HepG2 (cell line): ENCODE measurements around the gene SMTNL2. TPM values are rescaled to one million over a fixed set of nuclear protein-coding genes. Genes with fewer than 3 reads are reported as not detected.

ENCODE experiments used
- ATAC-seq: fragments of 200-7000 bp; cut with Tn5 transposase; 3 replicates; pipeline ENCODE4 v1.9.1; 2020; ENCODE audit warnings: mild to moderate bottlenecking, moderate library complexity
- BruUV-seq: library from RNA; stranded (reverse); fragments of 400-500 nt; replicated peaks from 2 replicates; lab custom pipeline; 2021; lab: Mats Ljungman, UMichigan
- CTCF ChIA-PET: fragments of 300-600 bp; formaldehyde crosslinking; extraction: SDS; loops from one replicate; lab custom pipeline; 2021; ENCODE audit warnings: low total read pairs, inconsistent platforms, low intra/inter-chr PET ratio; lab: Yijun Ruan, JAX
- POLR2A ChIA-PET: fragments of 350-600 bp; sonication (Branson Sonifier 250); formaldehyde crosslinking; loops from one replicate; lab custom pipeline; 2020; ENCODE audit warnings: antibody characterized with exemption, inconsistent platforms; lab: Yijun Ruan, JAX
- DNase-seq: peaks from one replicate; pipeline ENCODE4 v3.0.0-alpha.2; 2015; ENCODE audit warnings: low spot score
- FAIRE-seq: peaks from 3 replicates; lab custom pipeline; 2011; peaks lifted over from hg19 to GRCh38; lab: Jason Lieb, UNC
- H2AFZ ChIP-seq: one replicate; pipeline ENCODE4 v1.6.1; 2011; ENCODE audit warnings: low read length, inconsistent platforms
- H3K27ac ChIP-seq: fragments of 300-600 bp; 3 replicates; pipeline ENCODE4 v1.8.0; 2011; ENCODE audit warnings: mixed run types, mild to moderate bottlenecking, mixed read lengths, low read length, inconsistent platforms; ENCODE audit not compliant: insufficient read depth; ENCODE audit errors: extremely low read length
- H3K27me3 ChIP-seq, 2 experiments: fragments of 200-600 bp in 1 of 2; 2 replicates in 1 of 2; 3 replicates in 1 of 2; pipeline versions ENCODE4 v1.6.0 to v1.8.0; 2011; ENCODE audit warnings: low read length in 2 of 2, mild to moderate bottlenecking in 2 of 2, moderate library complexity in 2 of 2, inconsistent platforms in 1 of 2; ENCODE audit not compliant: insufficient read depth in 2 of 2, control insufficient read depth in 1 of 2
- H3K36me3 ChIP-seq, 2 experiments: fragments of 200-600 bp in 1 of 2; replicated peaks in 1 of 2; 2 replicates in 1 of 2; 3 replicates in 1 of 2; pipeline versions ENCODE4 v1.5.1 to v1.8.0; 2011; ENCODE audit warnings: low read length in 2 of 2, inconsistent platforms in 1 of 2; ENCODE audit not compliant: insufficient read depth in 2 of 2, control insufficient read depth in 1 of 2
- H3K4me1 ChIP-seq: 2 replicates; pipeline ENCODE4 v1.5.1; 2012; ENCODE audit warnings: low read length, inconsistent platforms; ENCODE audit not compliant: insufficient read depth
- H3K4me2 ChIP-seq: 2 replicates; pipeline ENCODE4 v1.6.0; 2011; ENCODE audit warnings: low read depth, low read length, inconsistent platforms
- H3K4me3 ChIP-seq, 3 experiments: fragments of 200-600 bp in 1 of 3; sonication (generic), shearing (Covaris generic) in 1 of 3; replicated peaks in 1 of 3; 2 replicates each; pipeline ENCODE4 v1.5.1; 2011 to 2016; ENCODE audit warnings: low read length in 3 of 3, inconsistent platforms in 2 of 3, low read depth in 2 of 3, mild to moderate bottlenecking in 2 of 3, control low read depth in 1 of 3, mixed read lengths in 1 of 3; ENCODE audit not compliant: insufficient read depth in 1 of 3
- H3K79me2 ChIP-seq: one replicate; pipeline ENCODE4 v1.6.1; 2011; ENCODE audit warnings: low read length, inconsistent platforms; ENCODE audit not compliant: insufficient read depth
- H3K9ac ChIP-seq: 2 replicates; pipeline ENCODE4 v1.6.0; 2011; ENCODE audit warnings: mild to moderate bottlenecking, low read depth, low read length, inconsistent platforms; ENCODE audit not compliant: insufficient read depth
- H3K9me3 ChIP-seq: 2 replicates; pipeline ENCODE4 v1.5.1; 2012; ENCODE audit warnings: mild to moderate bottlenecking, low read length
- H4K20me1 ChIP-seq: 2 replicates; pipeline ENCODE4 v1.6.0; 2011; ENCODE audit warnings: inconsistent platforms, mild to moderate bottlenecking, low read length, moderate library complexity; ENCODE audit not compliant: insufficient read depth
- AGO2 ChIP-seq: fragments of 200-400 bp; formaldehyde crosslinking; optimal IDR thresholded peaks from 2 replicates; pipeline ENCODE3; 2017; ENCODE audit warnings: mild to moderate bottlenecking, low read depth, low read length, moderate library complexity
- CHCHD3 ChIP-seq: sonication (generic); formaldehyde crosslinking; IDR thresholded peaks from 2 replicates; pipeline ENCODE4 v1.8.0; 2022; ENCODE audit warnings: mild to moderate bottlenecking, missing genetic modification reagents, moderate library complexity
- RAD21 ChIP-seq: fragments of 450-650 bp; formaldehyde crosslinking; IDR thresholded peaks from 2 replicates; pipeline ENCODE4 v1.5.0; 2020; ENCODE audit warnings: mild to moderate bottlenecking
- RBFOX2 ChIP-seq: fragments of 200-400 bp; formaldehyde crosslinking; IDR thresholded peaks from 2 replicates; pipeline ENCODE4 v1.6.1; 2017; ENCODE audit warnings: low read depth, mild to moderate bottlenecking, low read length
- SIX4 ChIP-seq: sonication (generic); formaldehyde crosslinking; IDR thresholded peaks from 2 replicates; pipeline ENCODE4 v1.4.0; 2020; ENCODE audit warnings: missing genetic modification reagents
- ZFAT ChIP-seq: sonication (generic); formaldehyde crosslinking; conservative IDR thresholded peaks from 2 replicates; pipeline ENCODE4 v1.8.1; 2023; ENCODE audit warnings: missing genetic modification reagents, inconsistent platforms
- ZNF225 ChIP-seq: sonication (generic); formaldehyde crosslinking; IDR thresholded peaks from 2 replicates; pipeline ENCODE4 v1.4.0; 2020; ENCODE audit warnings: mild to moderate bottlenecking, missing genetic modification reagents
- ZNF772 ChIP-seq: sonication (generic); formaldehyde crosslinking; IDR thresholded peaks from 2 replicates; pipeline ENCODE4 v1.5.0; 2020; ENCODE audit warnings: mild to moderate bottlenecking, missing genetic modification reagents
- ZSCAN22 ChIP-seq: sonication (generic); formaldehyde crosslinking; IDR thresholded peaks from 2 replicates; pipeline ENCODE4 v1.4.0; 2020; ENCODE audit warnings: mild to moderate bottlenecking, missing genetic modification reagents
- WGBS: methylation state at CpG from one replicate; pipeline ENCODE4 v1.1.6; 2017; ENCODE audit warnings: low lambda C conversion rate; 5-methylcytosine and 5-hydroxymethylcytosine counted together
- in situ Hi-C: cut with HindIII; loops from 2 replicates; pipeline ENCODE4 v1.10.0; 2017; ENCODE audit warnings: low pct_unique_long_range_greater_than_20kb; ENCODE audit not compliant: extremely low pct_ligation_motif_present
- intact Hi-C: fragments of 100-400 bp; cut with micrococcal nuclease; formaldehyde crosslinking; loops from one replicate; pipeline ENCODE4 v1.10.0; 2022; ENCODE audit not compliant: unreplicated experiment
- polyA plus RNA-seq, 8 experiments: library from polyadenylated mRNA; depleted of rRNA in 3 of 8; stranded (reverse) in 7 of 8; unstranded in 1 of 8; fragments of >200 nt; fragmentation: Illumina TruSeq in 4 of 8; extraction: Trizol in 4 of 8; gene quantifications; 2 replicates each; pipeline versions ENCODE4 v1.2.1 to v1.2.3, GENCODE V29; 2011 to 2016; ENCODE audit warnings: low read depth in 4 of 8, missing spikeins in 1 of 8, mixed read lengths in 1 of 8; ENCODE audit not compliant: insufficient read depth in 1 of 8
- total RNA-seq, 5 experiments: library from RNA; depleted of rRNA; stranded (reverse); fragments of >200 nt; fragmentation: Illumina TruSeq; extraction: Trizol; gene quantifications; 2 replicates each; pipeline ENCODE4 v1.2.3, GENCODE V29; 2016; ENCODE audit warnings: low read depth in 1 of 5
- TF ChIP-seq, protein P1 (sequence below): sonication (generic); formaldehyde crosslinking; IDR thresholded peaks from 2 replicates; pipeline ENCODE4 v1.4.0; 2020; ENCODE audit warnings: missing genetic modification reagents, mild to moderate bottlenecking, borderline replicate concordance
- TF ChIP-seq, protein P2 (sequence below): IDR thresholded peaks from 2 replicates; pipeline ENCODE4 v1.6.1; 2016

Gene SMTNL2
- total and polyA plus RNA-seq, 2 of the 13 experiments (the other 11 are each of a cell fraction or from before 2014, with no cell fraction given), result 0.41 to 5.1 TPM

DNA sequence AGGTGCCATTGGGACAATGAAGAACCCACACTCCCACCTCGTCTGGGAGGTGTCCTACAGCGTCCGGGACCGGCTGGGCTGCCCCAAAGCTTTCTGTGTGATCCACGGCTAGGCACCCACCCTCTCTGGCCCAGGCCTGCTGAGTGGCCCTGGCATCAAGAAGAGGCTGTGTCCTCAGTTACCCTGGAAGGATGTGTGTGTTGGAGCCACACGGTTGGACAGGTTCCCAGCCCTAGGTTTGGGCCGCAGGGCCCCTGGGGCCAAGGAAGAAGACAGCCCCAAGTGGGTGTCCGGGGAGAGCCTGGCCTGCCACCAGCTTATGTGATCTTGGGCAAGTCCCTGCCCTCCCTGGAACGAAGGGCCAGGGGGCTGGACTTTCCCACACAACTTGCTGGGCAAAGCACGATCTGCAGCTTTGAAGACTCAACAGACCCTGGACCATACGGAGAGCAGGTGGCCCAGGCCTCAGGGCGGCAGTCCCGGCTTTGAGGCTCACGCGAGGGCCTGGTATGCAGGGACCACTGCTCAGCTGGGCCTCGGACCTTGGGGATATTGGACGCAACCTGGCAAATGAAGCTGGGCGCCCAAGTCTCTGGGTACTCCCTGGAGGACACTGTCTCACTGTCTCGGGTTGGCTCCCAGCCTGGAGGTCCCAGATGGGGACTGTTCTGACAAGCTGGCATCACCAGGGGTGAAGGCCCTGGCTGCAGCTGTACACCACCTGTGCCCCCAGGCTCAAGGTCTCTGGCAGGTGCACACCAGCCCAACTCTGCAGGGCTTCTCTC is 46.7 kb upstream of the SMTNL2 start:
- ChIA-PET POLR2A (interaction anchor here (1.4 to 3.0 kb wide), 3 partner anchors 10 to 18 kb away, joined by 3 to 9 read pairs (median 3); partner anchors contain the start of gene MYBBP1A), CTCF (no interaction called here)

More for the DNA sequence above, 46.7 kb upstream of the SMTNL2 start:
- TF ChIP-seq ZFAT (CRISPR knock-in tag) (no peak), ZNF772 (CRISPR knock-in tag) (no peak), CHCHD3 (CRISPR knock-in tag) (no peak), SIX4 (CRISPR knock-in tag) (no peak), RAD21 (no peak), AGO2 (peak; percentile 72), ZSCAN22 (CRISPR knock-in tag) (no peak), ZNF225 (CRISPR knock-in tag) (no peak), RBFOX2 (peak; percentile 45)
- TF ChIP-seq, protein P1, sequence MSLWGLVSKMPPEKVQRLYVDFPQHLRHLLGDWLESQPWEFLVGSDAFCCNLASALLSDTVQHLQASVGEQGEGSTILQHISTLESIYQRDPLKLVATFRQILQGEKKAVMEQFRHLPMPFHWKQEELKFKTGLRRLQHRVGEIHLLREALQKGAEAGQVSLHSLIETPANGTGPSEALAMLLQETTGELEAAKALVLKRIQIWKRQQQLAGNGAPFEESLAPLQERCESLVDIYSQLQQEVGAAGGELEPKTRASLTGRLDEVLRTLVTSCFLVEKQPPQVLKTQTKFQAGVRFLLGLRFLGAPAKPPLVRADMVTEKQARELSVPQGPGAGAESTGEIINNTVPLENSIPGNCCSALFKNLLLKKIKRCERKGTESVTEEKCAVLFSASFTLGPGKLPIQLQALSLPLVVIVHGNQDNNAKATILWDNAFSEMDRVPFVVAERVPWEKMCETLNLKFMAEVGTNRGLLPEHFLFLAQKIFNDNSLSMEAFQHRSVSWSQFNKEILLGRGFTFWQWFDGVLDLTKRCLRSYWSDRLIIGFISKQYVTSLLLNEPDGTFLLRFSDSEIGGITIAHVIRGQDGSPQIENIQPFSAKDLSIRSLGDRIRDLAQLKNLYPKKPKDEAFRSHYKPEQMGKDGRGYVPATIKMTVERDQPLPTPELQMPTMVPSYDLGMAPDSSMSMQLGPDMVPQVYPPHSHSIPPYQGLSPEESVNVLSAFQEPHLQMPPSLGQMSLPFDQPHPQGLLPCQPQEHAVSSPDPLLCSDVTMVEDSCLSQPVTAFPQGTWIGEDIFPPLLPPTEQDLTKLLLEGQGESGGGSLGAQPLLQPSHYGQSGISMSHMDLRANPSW, result no peak
- TF ChIP-seq, protein P2, sequence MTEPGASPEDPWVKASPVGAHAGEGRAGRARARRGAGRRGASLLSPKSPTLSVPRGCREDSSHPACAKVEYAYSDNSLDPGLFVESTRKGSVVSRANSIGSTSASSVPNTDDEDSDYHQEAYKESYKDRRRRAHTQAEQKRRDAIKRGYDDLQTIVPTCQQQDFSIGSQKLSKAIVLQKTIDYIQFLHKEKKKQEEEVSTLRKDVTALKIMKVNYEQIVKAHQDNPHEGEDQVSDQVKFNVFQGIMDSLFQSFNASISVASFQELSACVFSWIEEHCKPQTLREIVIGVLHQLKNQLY (CRISPR knock-in tag), result no peak
- Histone ChIP-seq H3K27ac (no peak overlapping the region), H3K79me2 (no peaks in the 10 kb centered on the region), H3K36me3 (peaks cover 18 to 39% of the 10 kb centered on the region in 2 experiments), H3K9ac (no peak overlapping the region), H3K4me1 (peaks cover 25% of the 10 kb centered on the region), H3K4me3 (no peak overlapping the region), H3K27me3 (peaks cover 0 to 12% of the 10 kb centered on the region in 2 experiments; a peak in 3 of 5 replicates), H2AFZ (no peak overlapping the region), H3K4me2 (no peak overlapping the region), H3K9me3 (no peaks in the 10 kb centered on the region), H4K20me1 (0 out of 2 replicates have a peak, but pooled peaks cover 2% of the 10 kb centered on the region)
- in situ Hi-C loops, result no loop called here
- no peak for ATAC-seq
- WGBS, result 90% methylated on average over 4 of the region's 19 CpGs
- intact Hi-C loops, result no loop called here
- no peak for DNase-seq
- BruUV-seq, result no TSS peak
- no peak for FAIRE-seq
